ENCODE measurements around the gene EIF2B1.

EIF2B1 gene

GRCh38 chr12:123633379-123634141 is at the start of gene EIF2B1, which contains the start of gene GTF2H3:
Gene EIF2B1, minus strand, starts transcription at chr12:123633686. Its CDS starts 129 bp downstream, at chr12:123633557.
Gene GTF2H3, plus strand, starts transcription at chr12:123633829. Its CDS starts 31 bp downstream, at chr12:123633860.
- H3K9me3 ChIP-seq (replicated peaks in 1 of 11), result no peaks in the 10 kb centered on the region

DNA sequence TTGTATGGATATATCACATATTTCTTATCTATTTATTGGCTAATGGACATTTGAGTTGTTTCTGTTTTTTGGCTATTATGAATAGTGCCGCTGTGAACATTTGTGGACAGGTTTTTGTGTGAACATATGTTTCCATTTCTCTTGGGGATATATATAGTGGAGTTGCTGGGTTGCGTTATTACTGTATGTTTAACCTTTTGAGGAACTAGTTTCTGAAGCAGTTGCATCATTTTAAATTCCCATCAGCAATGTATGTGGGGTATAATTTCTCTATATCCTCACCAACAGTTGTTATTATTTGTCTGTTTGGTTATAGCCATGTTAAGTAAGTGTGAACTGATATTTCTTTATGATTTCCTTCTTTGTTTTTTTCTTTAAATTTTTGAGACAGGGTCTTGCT is 48.1 kb upstream of the EIF2B1 start:
- no peaks in the 10 kb centered on the region for H3K27me3 ChIP-seq
- H3K27ac ChIP-seq, result peak overlapping the region in 4 of 11 experiments; percentile 27 to 49 (median 42); a peak in 8 of 22 replicates
- TF ChIP-seq Cebpa-rat (IDR thresholded peaks at IDR 0.05), result peak in 1 of 11 experiments; percentile 10; a peak in 2 of 22 replicates
- no peak overlapping the region for H3K4me3 ChIP-seq
- H3K4me1 ChIP-seq, result peaks cover 0 to 29% (median 13%) of the 10 kb centered on the region in 10 experiments; a peak in 10 of 20 replicates
- H3K9ac ChIP-seq, result no peak overlapping the region
- peaks cover 0 to 14% (median 2%) of the 10 kb centered on the region in 11 experiments; a peak in 6 of 22 replicates for H3K36me3 ChIP-seq
- no peaks in the 10 kb centered on the region for H3K9me3 ChIP-seq (replicated peaks in 1 of 11)
- H4K20me1 ChIP-seq, result no peaks in the 10 kb centered on the region
- H3K4me2 ChIP-seq, result peak overlapping the region in 5 of 11 experiments; percentile 14 to 82 (median 45); a peak in 10 of 22 replicates

More at GRCh38 chr12:123633379-123634141, at the start of gene EIF2B1, which contains the start of gene GTF2H3:
- no peaks in the 10 kb centered on the region for H3K27me3 ChIP-seq
- H3K27ac ChIP-seq, result peak within 1 kb of the TSS; percentile 61 to 91 (median 84)
- peaks cover 14 to 28% (median 20%) of the 10 kb centered on the region in 10 experiments for H3K4me1 ChIP-seq
- H3K4me3 ChIP-seq, result peak within 1 kb of the TSS; percentile 79 to 94 (median 85)
- peak within 1 kb of the TSS; percentile 83 to 99 (median 93) for H3K4me2 ChIP-seq
- peaks cover 0 to 14% (median 0%) of the 10 kb centered on the region in 11 experiments; a peak in 3 of 22 replicates for H4K20me1 ChIP-seq
- no peak for TF ChIP-seq Cebpa-rat (IDR thresholded peaks at IDR 0.05)
- H3K36me3 ChIP-seq, result peaks cover 34 to 51% (median 43%) of the 10 kb centered on the region in 11 experiments
- peak within 1 kb of the TSS; percentile 85 to 96 (median 90) for H3K9ac ChIP-seq

- Histone ChIP-seq H3K9ac (no peak overlapping the region), H3K36me3 (peaks cover 0 to 22% (median 7%) of the 10 kb centered on the region in 11 experiments; a peak in 7 of 22 replicates), H3K4me1 (peaks cover 0 to 24% (median 10%) of the 10 kb centered on the region in 10 experiments; a peak in 10 of 20 replicates), H3K9me3 (replicated peaks in 1 of 11) (no peaks in the 10 kb centered on the region), H4K20me1 (no peaks in the 10 kb centered on the region), H3K4me2 (no peak overlapping the region), H3K27ac (no peak overlapping the region), H3K27me3 (no peaks in the 10 kb centered on the region), H3K4me3 (no peak overlapping the region)
- no peak for TF ChIP-seq Cebpa-rat (IDR thresholded peaks at IDR 0.05)
Observed at GRCh38 chr12:123678981-123679380, 45.5 kb upstream of the EIF2B1 start.

GRCh38 chr12:123676616-123677320 is 43.3 kb upstream of the EIF2B1 start:
- H3K4me2 ChIP-seq, result no peak overlapping the region
- no peaks in the 10 kb centered on the region for H4K20me1 ChIP-seq
- H3K9ac ChIP-seq, result no peak overlapping the region
- H3K4me1 ChIP-seq, result peaks cover 2 to 13% (median 10%) of the 10 kb centered on the region in 10 experiments
- no peak overlapping the region for H3K4me3 ChIP-seq
- TF ChIP-seq Cebpa-rat (IDR thresholded peaks at IDR 0.05), result no peak
- H3K9me3 ChIP-seq (replicated peaks in 1 of 11), result no peaks in the 10 kb centered on the region
- no peaks in the 10 kb centered on the region for H3K27me3 ChIP-seq
- H3K27ac ChIP-seq, result no peak overlapping the region
- H3K36me3 ChIP-seq, result peaks cover 0 to 22% (median 7%) of the 10 kb centered on the region in 11 experiments; a peak in 7 of 22 replicates

GRCh38 chr12:123675436-123675835 is 42.0 kb upstream of the EIF2B1 start:
- H3K9ac ChIP-seq, result no peak overlapping the region
- H3K27me3 ChIP-seq, result no peaks in the 10 kb centered on the region
- no peak overlapping the region for H3K27ac ChIP-seq
- no peak overlapping the region for H3K4me3 ChIP-seq
- H3K36me3 ChIP-seq, result peaks cover 0 to 22% (median 0%) of the 10 kb centered on the region in 11 experiments; a peak in 5 of 22 replicates
- no peaks in the 10 kb centered on the region for H4K20me1 ChIP-seq
- H3K9me3 ChIP-seq (replicated peaks in 1 of 11), result no peaks in the 10 kb centered on the region
- no peak overlapping the region for H3K4me2 ChIP-seq
- peaks cover 7 to 14% (median 9%) of the 10 kb centered on the region in 10 experiments; a peak in 18 of 20 replicates for H3K4me1 ChIP-seq
- no peak for TF ChIP-seq Cebpa-rat (IDR thresholded peaks at IDR 0.05)

DNA sequence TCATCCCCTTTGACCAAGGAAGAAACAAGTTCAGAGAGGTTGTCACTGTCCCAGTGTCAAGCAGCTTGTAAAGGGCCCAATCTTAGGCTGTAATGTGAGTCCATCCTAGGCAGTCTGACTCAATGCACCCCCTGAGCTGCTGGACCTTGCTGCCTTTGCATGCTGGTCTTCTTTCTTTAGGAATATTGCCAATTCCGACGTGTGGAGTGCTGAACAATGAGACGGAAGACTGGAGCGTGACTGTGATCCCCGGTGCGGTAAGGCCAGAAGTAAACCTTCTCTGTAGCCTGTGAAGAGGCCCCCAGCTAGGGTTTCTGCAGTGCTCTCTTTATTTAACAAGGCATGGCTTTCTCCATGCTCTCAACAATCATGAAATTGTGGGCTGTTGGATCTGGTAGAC is 38.4 kb upstream of the EIF2B1 start:
- Histone ChIP-seq H3K27ac (no peak overlapping the region), H4K20me1 (no peaks in the 10 kb centered on the region), H3K9me3 (replicated peaks in 1 of 11) (no peaks in the 10 kb centered on the region), H3K27me3 (no peaks in the 10 kb centered on the region), H3K36me3 (peaks cover 0 to 15% (median 0%) of the 10 kb centered on the region in 11 experiments; a peak in 4 of 22 replicates), H3K4me3 (peak overlapping the region; percentile 69 to 92 (median 80); a peak in 16 of 20 replicates), H3K9ac (peak overlapping the region in 5 of 11 experiments; percentile 70 to 83 (median 76); a peak in 7 of 22 replicates), H3K4me1 (peaks cover 7 to 15% (median 9%) of the 10 kb centered on the region in 10 experiments; a peak in 18 of 20 replicates), H3K4me2 (peak overlapping the region; percentile 92 to 100 (median 98))
- TF ChIP-seq Cebpa-rat (IDR thresholded peaks at IDR 0.05), result no peak

GRCh38 chr12:123670882-123671728 is 37.6 kb upstream of the EIF2B1 start, which contains the start of gene TCTN2:
Gene TCTN2, plus strand, starts transcription at chr12:123671113. Its CDS starts 128 bp downstream, at chr12:123671241.
- H3K4me1 ChIP-seq, result peaks cover 7 to 15% (median 9%) of the 10 kb centered on the region in 10 experiments; a peak in 18 of 20 replicates
- H4K20me1 ChIP-seq, result no peaks in the 10 kb centered on the region
- H3K4me2 ChIP-seq, result peak within 1 kb of the TSS; percentile 92 to 100 (median 98)
- peak within 1 kb of the TSS; percentile 58 to 83 (median 75) for H3K9ac ChIP-seq
- peak within 1 kb of the TSS; percentile 69 to 92 (median 80) for H3K4me3 ChIP-seq
- no peak for TF ChIP-seq Cebpa-rat (IDR thresholded peaks at IDR 0.05)
- peak within 1 kb of the TSS in 9 of 11 experiments; percentile 9 to 62 (median 40); a peak in 12 of 22 replicates for H3K27ac ChIP-seq
- H3K9me3 ChIP-seq (replicated peaks in 1 of 11), result no peaks in the 10 kb centered on the region
- peaks cover 0 to 12% (median 0%) of the 10 kb centered on the region in 11 experiments; a peak in 4 of 22 replicates for H3K36me3 ChIP-seq
- H3K27me3 ChIP-seq, result no peaks in the 10 kb centered on the region

GRCh38 chr12:123667771-123668170 is 34.3 kb upstream of the EIF2B1 start:
- Histone ChIP-seq H3K9ac (no peak overlapping the region), H3K9me3 (replicated peaks in 1 of 11) (no peaks in the 10 kb centered on the region), H4K20me1 (no peaks in the 10 kb centered on the region), H3K4me3 (no peak overlapping the region), H3K27me3 (no peaks in the 10 kb centered on the region), H3K4me2 (no peak overlapping the region), H3K4me1 (peaks cover 7 to 15% (median 9%) of the 10 kb centered on the region in 10 experiments; a peak in 18 of 20 replicates), H3K27ac (no peak overlapping the region), H3K36me3 (peaks cover 4 to 17% (median 12%) of the 10 kb centered on the region in 11 experiments; a peak in 17 of 22 replicates)
- no peak for TF ChIP-seq Cebpa-rat (IDR thresholded peaks at IDR 0.05)

Data from BLaER1 treated with 17β-estradiol and CSF1 and Interleukin-3, amounts not matched to agents 10 nM and 100 nM (cell line).